ENCODE measurements around the gene EGR2.

The EGR2 gene

DNA sequence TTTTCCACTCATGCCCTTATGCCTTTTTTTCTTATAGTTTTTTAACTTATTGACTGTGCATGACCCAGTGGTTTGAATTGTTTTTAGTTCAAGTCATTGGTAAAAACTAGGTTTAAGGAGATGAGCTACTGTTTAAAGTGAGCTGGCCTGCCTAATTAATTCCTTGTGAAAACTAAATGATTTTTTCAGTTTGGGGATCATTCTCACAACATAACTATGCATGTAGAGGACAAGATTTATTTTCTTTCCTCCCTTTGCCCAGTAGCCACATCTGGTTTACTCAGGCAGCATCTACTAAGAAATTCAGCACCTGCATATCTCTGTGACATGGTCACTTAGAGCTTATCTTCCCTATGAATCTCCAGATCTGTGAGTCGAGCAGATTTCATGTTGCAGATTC, 9.9 kb downstream of the EGR2 start:
- H3K9me3 ChIP-seq (ENCODE audit: low read length) = no peaks in the 10 kb centered on the region
- H3K27me3 ChIP-seq (ENCODE audit: control insufficient read depth in 1 of 2, insufficient read depth in 2 of 2, low read length in 2 of 2) = no peaks in the 10 kb centered on the region
- no peak overlapping the region for H3K27ac ChIP-seq (ENCODE audit: low read depth, low read length)
- H3K4me1 ChIP-seq (ENCODE audit: insufficient read depth, low read length) = peaks cover 29% of the 10 kb centered on the region
- peaks cover 6% of the 10 kb centered on the region for H3K36me3 ChIP-seq (ENCODE audit: insufficient read depth, low read length)
- H3K9ac ChIP-seq (ENCODE audit: low read length) = no peak overlapping the region
- H3K4me3 ChIP-seq (ENCODE audit: low read depth in 1 of 2, low read length in 2 of 2) = peak overlapping the region; percentile 8 to 73

DNA sequence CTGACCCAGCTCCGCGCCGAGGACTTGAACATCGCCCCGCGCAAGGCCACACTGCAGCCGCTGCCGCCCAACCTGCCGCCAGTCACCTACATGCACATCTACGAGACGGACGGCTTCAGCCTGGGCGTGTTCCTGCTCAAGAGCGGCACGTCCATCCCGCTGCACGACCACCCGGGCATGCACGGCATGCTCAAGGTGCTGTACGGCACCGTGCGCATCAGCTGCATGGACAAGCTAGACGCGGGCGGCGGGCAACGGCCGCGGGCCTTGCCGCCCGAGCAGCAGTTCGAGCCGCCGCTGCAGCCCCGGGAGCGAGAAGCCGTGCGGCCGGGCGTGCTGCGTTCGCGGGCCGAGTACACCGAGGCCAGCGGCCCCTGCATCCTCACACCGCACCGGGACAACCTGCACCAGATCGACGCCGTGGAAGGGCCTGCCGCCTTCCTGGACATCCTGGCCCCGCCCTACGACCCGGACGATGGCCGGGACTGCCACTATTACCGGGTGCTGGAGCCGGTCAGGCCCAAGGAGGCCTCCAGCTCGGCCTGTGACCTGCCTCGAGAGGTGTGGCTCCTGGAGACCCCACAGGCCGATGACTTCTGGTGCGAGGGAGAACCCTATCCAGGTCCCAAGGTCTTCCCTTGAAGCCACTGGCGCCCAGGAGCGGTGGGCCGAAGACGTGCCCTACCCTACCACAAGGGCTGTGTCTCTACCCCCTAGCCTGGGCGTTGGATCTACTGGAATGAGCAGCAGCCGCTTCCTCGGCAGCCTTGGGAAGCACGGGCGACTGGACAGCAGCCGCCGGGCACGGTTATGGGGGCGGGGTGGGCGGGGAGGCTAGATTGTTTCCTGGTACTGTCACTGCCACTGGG, 10.7 kb downstream of the EGR2 start:
- no peaks in the 10 kb centered on the region for H3K27me3 ChIP-seq (ENCODE audit: control insufficient read depth in 1 of 2, insufficient read depth in 2 of 2, low read length in 2 of 2)
- peak overlapping the region; percentile 100 for H3K27ac ChIP-seq (ENCODE audit: low read depth, low read length)
- H3K36me3 ChIP-seq (ENCODE audit: insufficient read depth, low read length) = peaks cover 6% of the 10 kb centered on the region
- peak overlapping the region; percentile 50 to 73 for H3K4me3 ChIP-seq (ENCODE audit: low read depth in 1 of 2, low read length in 2 of 2)
- H3K9ac ChIP-seq (ENCODE audit: low read length) = peak overlapping the region; percentile 27
- peaks cover 29% of the 10 kb centered on the region for H3K4me1 ChIP-seq (ENCODE audit: insufficient read depth, low read length)
- no peaks in the 10 kb centered on the region for H3K9me3 ChIP-seq (ENCODE audit: low read length)

DNA sequence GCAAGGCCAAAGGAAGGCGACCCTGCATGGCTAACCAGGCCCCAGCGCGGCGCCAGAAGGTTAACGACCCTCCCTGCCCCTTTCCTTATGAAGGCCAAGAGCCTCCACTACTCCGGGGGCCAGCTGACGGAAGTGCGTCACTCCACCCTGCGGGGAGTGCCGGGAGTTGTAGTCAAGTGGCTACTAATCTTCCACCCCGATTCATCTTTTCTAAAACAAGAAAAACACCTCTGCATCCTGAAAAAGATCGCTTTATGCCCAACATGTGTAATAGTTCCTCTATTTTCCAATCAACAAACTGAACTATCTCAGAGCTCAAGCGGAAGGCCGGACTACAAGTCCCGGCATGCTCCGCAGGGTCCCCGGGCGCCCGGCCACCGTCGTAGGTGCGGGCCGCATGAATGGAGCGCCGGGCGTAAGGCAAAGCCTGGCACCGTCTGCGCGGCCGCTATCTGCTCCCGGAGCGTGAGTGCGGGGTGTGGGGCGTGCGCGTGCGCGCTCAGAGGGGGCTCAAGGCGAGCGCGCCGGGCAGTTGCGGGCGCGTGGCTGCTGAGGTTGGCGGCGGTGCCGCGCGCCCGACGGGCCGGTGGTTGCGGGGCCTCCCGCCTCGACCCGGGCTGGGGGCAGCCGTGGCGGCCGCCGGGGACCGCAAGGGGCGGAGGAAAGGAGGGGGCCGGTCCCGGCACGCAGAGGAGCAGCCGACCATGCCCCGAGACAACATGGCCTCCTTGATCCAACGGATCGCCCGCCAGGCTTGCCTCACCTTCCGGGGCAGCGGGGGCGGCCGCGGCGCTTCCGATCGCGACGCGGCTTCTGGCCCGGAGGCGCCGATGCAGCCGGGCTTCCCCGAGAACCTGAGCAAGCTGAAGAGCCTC, 11.6 kb downstream of the EGR2 start, which contains the start of gene ADO:
Gene ADO (plus strand): TSS at position 365 of the 875 bp plus-strand sequence. CDS start 340 bp downstream, at position 705.
- Histone ChIP-seq H3K36me3 (ENCODE audit: insufficient read depth, low read length) (peaks cover 6% of the 10 kb centered on the region), H3K4me3 (ENCODE audit: low read depth in 1 of 2, low read length in 2 of 2) (peak within 1 kb of the TSS; percentile 50 to 73), H3K27ac (ENCODE audit: low read depth, low read length) (peak within 1 kb of the TSS; percentile 100), H3K9ac (ENCODE audit: low read length) (peak within 1 kb of the TSS; percentile 27), H3K27me3 (ENCODE audit: control insufficient read depth in 1 of 2, insufficient read depth in 2 of 2, low read length in 2 of 2) (no peaks in the 10 kb centered on the region), H3K9me3 (ENCODE audit: low read length) (no peaks in the 10 kb centered on the region), H3K4me1 (ENCODE audit: insufficient read depth, low read length) (peaks cover 29% of the 10 kb centered on the region)

DNA sequence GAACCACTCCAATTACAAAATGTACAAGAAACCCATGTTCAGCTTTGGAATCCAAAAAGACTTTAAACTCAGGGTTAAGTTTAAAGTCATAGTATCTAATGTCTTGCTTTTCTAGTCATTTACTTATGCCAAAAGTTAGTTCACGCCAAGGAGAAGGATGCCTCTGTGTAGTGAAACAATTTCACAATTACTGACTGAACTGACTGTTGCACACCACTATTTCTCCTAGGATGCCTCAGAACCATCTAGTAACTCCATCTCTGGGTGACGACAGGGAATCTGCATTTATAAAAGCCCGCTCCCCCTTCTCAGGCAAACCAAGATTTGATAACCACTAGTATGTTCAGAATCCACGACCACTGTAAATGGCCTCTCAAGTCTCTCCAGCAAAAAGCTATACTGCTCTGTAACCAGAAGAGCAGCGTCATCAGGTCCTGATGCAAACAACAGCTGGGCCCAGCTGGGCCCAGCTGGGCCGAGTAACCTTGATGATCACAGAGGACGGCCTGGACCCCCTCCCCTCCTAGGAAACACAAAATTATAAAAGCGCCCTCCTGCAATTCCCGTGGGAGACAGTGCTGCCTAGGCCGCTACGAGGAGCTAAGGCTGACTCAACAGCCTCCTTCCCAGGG, 12.3 kb downstream of the EGR2 start:
- Histone ChIP-seq H3K9ac (ENCODE audit: low read length) (peak overlapping the region; percentile 27), H3K27me3 (ENCODE audit: control insufficient read depth in 1 of 2, insufficient read depth in 2 of 2, low read length in 2 of 2) (no peaks in the 10 kb centered on the region), H3K4me1 (ENCODE audit: insufficient read depth, low read length) (peaks cover 29% of the 10 kb centered on the region), H3K4me3 (ENCODE audit: low read depth in 1 of 2, low read length in 2 of 2) (peak overlapping the region; percentile 50 to 73), H3K36me3 (ENCODE audit: insufficient read depth, low read length) (peaks cover 6% of the 10 kb centered on the region), H3K27ac (ENCODE audit: low read depth, low read length) (peak overlapping the region; percentile 100), H3K9me3 (ENCODE audit: low read length) (no peaks in the 10 kb centered on the region)

DNA sequence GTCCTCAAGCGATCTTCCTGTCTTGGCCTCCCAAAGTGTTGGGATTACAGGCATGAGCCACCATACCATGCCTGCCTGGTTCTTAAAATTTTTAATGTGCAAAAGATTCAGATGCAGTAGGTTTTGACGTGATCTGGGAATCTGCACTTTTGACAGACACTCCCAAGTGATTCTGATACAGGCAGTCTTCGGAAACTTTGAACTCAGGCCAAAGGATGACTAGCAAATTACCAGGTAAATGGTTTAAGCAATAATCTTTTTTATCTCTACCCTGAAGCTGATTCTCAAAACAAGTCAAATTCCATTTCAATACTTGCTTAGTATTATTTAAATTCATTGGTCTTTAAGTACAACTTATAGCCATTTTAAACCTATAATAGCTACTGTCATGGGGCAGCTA, 14.3 kb downstream of the EGR2 start:
- Histone ChIP-seq H3K9me3 (ENCODE audit: low read length) (no peaks in the 10 kb centered on the region), H3K27ac (ENCODE audit: low read depth, low read length) (no peak overlapping the region), H3K9ac (ENCODE audit: low read length) (no peak overlapping the region), H3K27me3 (ENCODE audit: control insufficient read depth in 1 of 2, insufficient read depth in 2 of 2, low read length in 2 of 2) (no peaks in the 10 kb centered on the region), H3K36me3 (ENCODE audit: insufficient read depth, low read length) (no peaks in the 10 kb centered on the region), H3K4me3 (ENCODE audit: low read depth in 1 of 2, low read length in 2 of 2) (no peak overlapping the region), H3K4me1 (ENCODE audit: insufficient read depth, low read length) (peaks cover 12% of the 10 kb centered on the region)

DNA sequence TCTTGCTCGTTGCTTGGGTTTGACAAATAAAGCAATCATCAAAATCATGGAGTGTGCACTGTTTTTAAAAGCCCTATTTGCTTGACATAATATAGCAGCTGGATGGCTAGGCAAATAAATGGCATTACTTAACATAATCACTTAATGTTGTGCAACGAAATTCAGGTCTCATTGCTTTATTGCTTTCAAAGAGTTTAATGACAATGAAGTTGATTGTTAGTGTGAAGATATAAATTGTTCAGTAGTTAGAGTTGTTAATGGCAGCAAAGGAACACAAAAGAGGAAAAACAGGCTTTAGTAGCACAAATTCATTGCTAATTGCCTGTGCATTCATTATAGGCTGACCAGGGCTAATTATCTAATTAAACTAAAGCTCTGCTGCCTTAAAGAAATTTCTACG, 19.3 kb downstream of the EGR2 start:
- Histone ChIP-seq H3K27me3 (ENCODE audit: control insufficient read depth in 1 of 2, insufficient read depth in 2 of 2, low read length in 2 of 2) (no peaks in the 10 kb centered on the region), H3K4me1 (ENCODE audit: insufficient read depth, low read length) (no peaks in the 10 kb centered on the region), H3K9ac (ENCODE audit: low read length) (no peak overlapping the region), H3K27ac (ENCODE audit: low read depth, low read length) (no peak overlapping the region), H3K9me3 (ENCODE audit: low read length) (no peaks in the 10 kb centered on the region), H3K4me3 (ENCODE audit: low read depth in 1 of 2, low read length in 2 of 2) (no peak overlapping the region), H3K36me3 (ENCODE audit: insufficient read depth, low read length) (no peaks in the 10 kb centered on the region)

DNA sequence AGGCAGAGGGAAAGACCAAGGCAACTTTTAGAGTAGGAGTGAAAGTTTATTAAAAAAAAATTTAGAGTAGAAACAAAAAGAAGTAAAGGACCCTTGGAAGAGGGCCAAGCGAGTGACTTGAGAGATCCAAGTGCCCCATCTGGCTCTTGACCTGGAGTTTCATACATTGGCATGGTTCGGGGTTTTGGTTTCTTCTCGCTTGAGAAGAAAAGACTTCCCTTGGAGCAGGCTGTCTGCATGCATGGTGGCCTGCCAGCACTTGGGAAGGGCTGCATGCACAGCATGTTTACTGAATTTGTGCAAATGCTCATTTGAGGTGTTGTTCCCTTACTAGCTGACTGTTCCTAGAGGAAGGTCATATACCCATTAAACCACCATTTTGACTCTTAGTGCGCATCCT, 20.4 kb downstream of the EGR2 start:
- no peak overlapping the region for H3K27ac ChIP-seq (ENCODE audit: low read depth, low read length)
- H3K4me1 ChIP-seq (ENCODE audit: insufficient read depth, low read length) = no peaks in the 10 kb centered on the region
- H3K9ac ChIP-seq (ENCODE audit: low read length) = no peak overlapping the region
- no peaks in the 10 kb centered on the region for H3K27me3 ChIP-seq (ENCODE audit: control insufficient read depth in 1 of 2, insufficient read depth in 2 of 2, low read length in 2 of 2)
- no peak overlapping the region for H3K4me3 ChIP-seq (ENCODE audit: low read depth in 1 of 2, low read length in 2 of 2)
- H3K9me3 ChIP-seq (ENCODE audit: low read length) = no peaks in the 10 kb centered on the region
- no peaks in the 10 kb centered on the region for H3K36me3 ChIP-seq (ENCODE audit: insufficient read depth, low read length)

DNA sequence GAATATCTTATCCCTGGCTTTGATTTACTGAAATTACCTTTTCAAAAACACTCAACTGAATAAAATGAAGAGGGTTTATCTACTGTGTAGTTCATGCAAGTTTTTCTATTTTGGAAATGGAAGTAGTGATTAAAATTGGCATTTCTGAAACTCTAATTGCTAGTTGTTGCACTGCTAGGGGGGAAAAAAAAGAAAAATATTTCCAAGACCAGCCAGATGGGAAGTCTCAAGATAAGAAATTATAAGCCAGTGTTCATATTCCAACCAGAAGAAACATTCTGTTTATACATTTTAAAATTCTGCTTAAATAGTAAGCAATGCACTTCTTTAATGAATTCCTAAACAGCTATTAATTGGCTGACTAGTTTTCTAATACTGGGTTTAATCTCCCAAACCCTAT, 21.1 kb downstream of the EGR2 start:
- Histone ChIP-seq H3K27ac (ENCODE audit: low read depth, low read length) (no peak overlapping the region), H3K27me3 (ENCODE audit: control insufficient read depth in 1 of 2, insufficient read depth in 2 of 2, low read length in 2 of 2) (no peaks in the 10 kb centered on the region), H3K9ac (ENCODE audit: low read length) (no peak overlapping the region)

DNA sequence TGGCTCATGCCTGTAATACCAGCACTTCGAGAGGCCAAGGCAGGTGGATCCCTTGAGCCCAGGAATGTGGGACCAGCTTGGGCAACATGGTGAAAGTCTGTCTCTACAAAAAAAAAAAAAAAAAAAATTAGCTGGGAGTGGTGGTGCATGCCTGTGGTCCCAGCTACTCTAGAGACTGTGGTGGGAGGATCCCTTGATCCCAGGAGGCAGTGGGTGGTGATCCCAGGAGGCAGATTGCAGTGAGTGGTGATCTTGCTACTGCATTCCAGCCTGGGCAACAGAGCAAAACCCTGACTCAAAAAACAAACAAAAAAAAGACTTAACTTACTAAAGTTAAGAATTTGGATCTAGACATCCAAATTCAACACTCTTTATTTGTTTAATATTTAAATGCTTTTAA, 21.9 kb downstream of the EGR2 start:
- H3K9ac ChIP-seq (ENCODE audit: low read length) = no peak overlapping the region
- H3K27me3 ChIP-seq (ENCODE audit: control insufficient read depth in 1 of 2, insufficient read depth in 2 of 2, low read length in 2 of 2) = no peaks in the 10 kb centered on the region
- H3K4me3 ChIP-seq (ENCODE audit: low read depth in 1 of 2, low read length in 2 of 2) = no peak overlapping the region
- no peaks in the 10 kb centered on the region for H3K4me1 ChIP-seq (ENCODE audit: insufficient read depth, low read length)
- H3K27ac ChIP-seq (ENCODE audit: low read depth, low read length) = no peak overlapping the region
- no peaks in the 10 kb centered on the region for H3K36me3 ChIP-seq (ENCODE audit: insufficient read depth, low read length)
- no peaks in the 10 kb centered on the region for H3K9me3 ChIP-seq (ENCODE audit: low read length)

More for the DNA sequence above, 21.1 kb downstream of the EGR2 start:
- no peaks in the 10 kb centered on the region for H3K9me3 ChIP-seq (ENCODE audit: low read length)
- no peak overlapping the region for H3K4me3 ChIP-seq (ENCODE audit: low read depth in 1 of 2, low read length in 2 of 2)
- no peaks in the 10 kb centered on the region for H3K36me3 ChIP-seq (ENCODE audit: insufficient read depth, low read length)
- H3K4me1 ChIP-seq (ENCODE audit: insufficient read depth, low read length) = no peaks in the 10 kb centered on the region

DNA sequence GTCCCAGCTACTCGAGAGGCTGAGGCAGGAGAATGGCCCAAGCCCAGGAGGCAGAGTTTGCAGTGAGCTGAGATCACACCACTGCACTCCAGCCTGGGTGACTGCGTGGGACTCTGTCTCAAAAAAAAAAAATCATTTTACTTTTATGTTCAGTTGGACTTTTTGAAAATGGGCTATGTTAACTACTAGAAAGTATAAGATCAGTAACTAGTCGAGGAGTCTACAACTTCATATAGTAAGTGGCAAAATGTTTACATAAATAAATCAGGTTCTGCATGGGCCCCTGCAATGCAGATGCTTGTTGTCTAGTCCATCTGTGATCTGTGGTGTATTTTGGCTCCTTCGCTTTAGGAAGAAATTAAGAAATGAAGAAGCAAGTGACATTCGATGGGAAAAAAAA, 23.9 kb downstream of the EGR2 start:
- Histone ChIP-seq H3K9ac (ENCODE audit: low read length) (no peak overlapping the region), H3K9me3 (ENCODE audit: low read length) (no peaks in the 10 kb centered on the region), H3K27ac (ENCODE audit: low read depth, low read length) (no peak overlapping the region), H3K4me1 (ENCODE audit: insufficient read depth, low read length) (no peaks in the 10 kb centered on the region), H3K36me3 (ENCODE audit: insufficient read depth, low read length) (no peaks in the 10 kb centered on the region), H3K4me3 (ENCODE audit: low read depth in 1 of 2, low read length in 2 of 2) (no peak overlapping the region), H3K27me3 (ENCODE audit: control insufficient read depth in 1 of 2, insufficient read depth in 2 of 2, low read length in 2 of 2) (no peaks in the 10 kb centered on the region)

DNA sequence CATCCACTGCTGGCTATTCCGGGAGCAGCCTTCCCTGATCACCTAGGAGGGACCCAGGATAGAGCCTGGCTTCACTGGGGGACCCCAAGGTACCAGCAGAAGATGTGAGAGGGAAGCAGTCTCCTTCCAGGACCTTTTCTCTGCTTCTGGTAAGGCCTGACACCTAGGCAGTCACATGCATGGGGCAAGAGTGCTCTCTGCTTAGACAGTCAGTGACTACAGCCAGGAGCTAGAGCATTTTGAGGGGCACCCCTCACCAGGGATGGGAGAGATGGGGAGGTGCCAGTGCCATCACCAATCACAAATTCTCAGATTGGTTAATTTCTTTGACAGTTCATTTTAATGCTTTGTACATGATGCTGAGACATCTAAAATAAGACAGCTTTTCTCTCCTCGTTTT, 25.6 kb downstream of the EGR2 start:
- no peaks in the 10 kb centered on the region for H3K4me1 ChIP-seq (ENCODE audit: insufficient read depth, low read length)
- no peak overlapping the region for H3K27ac ChIP-seq (ENCODE audit: low read depth, low read length)
- no peak overlapping the region for H3K9ac ChIP-seq (ENCODE audit: low read length)
- no peaks in the 10 kb centered on the region for H3K27me3 ChIP-seq (ENCODE audit: control insufficient read depth in 1 of 2, insufficient read depth in 2 of 2, low read length in 2 of 2)
- H3K36me3 ChIP-seq (ENCODE audit: insufficient read depth, low read length) = no peaks in the 10 kb centered on the region
- H3K9me3 ChIP-seq (ENCODE audit: low read length) = no peaks in the 10 kb centered on the region
- no peak overlapping the region for H3K4me3 ChIP-seq (ENCODE audit: low read depth in 1 of 2, low read length in 2 of 2)
